ENCODE data around the gene AK3.
"Not testable (repeated sequence)": the region's sequence is repeated elsewhere in the genome, so short reads cannot be mapped to it uniquely, and the experiment has no call there.

The AK3 gene

DNA sequence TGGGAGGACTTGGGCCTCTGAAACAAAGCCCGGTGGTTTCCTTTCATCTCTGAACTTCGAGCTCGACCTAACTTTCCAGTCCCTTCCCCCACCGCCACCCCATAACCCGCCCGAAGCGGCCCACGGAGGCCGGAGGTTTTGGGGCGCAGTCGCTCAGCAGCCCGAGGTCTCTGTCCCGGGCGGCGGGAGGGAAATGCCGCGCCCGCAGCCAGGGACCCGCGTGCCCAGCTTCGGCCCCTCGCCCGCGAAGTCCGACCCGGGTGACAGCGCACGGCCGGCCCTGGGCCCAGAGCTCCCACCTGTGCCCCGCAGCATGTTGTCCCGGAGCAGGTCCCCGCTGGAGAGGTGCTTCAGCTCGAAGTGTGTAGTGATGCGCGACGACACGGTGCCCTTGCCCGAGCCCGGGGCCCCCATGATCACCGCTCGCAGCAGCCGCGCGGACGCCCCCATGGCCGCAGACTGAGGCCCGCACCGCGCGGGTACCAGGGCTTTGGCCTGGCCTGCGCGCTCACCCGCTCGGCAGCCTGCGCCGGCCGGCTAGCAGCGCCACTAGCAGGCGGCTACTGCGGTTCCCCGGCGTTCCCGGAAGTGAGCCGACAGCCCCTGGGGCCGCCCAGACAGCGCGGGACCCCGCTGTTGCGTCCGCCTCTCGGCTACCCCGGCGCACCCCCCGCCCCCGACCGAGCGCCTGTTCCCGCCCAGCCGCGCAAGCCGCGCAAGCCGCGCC is at the start of gene AK3:
Gene AK3, minus strand, starts transcription at position 565 of the 727 bp plus-strand sequence. Its CDS starts 115 bp downstream, at position 450.
- peak; percentile 72 for DNase-seq

DNA sequence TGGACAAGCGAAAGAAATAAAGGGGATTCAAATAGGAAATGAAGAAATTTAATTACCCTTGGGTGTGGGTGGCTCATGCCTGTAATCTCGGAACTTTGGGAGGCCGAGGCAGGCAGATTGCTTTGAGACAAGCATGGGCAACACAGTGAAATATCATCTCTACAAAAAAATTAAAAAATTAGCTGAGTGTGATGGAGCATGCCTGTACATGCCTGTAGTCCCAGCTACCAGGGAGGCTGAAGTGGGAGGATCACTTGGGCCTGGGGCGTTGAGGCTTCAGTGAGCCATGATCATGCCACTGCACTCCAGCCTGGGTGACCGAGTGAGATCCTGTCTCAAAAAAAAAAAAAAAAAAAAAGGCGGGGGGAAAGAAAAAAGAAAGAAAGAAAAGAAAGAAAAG is 47.7 kb upstream of the AK3 start:
- no peak for DNase-seq

DNA sequence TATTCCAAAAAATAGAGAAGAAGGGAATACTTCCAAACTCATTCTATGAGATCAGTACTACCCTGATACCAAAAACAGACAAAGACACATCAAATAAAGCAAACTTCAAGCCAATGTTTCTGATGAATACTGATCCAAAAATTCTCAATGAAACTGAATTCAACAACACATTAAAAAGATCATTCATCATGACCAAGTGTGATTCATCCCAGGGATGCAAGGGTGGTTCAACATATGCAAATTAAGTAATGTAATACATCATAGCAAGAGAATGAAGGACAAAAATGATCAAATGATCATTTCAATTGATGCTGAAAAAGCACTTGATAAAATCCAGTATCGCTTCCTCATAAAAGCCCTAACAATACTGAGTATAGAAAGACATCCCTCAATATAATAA is 46.9 kb upstream of the AK3 start:
- DNase-seq, result no peak

DNA sequence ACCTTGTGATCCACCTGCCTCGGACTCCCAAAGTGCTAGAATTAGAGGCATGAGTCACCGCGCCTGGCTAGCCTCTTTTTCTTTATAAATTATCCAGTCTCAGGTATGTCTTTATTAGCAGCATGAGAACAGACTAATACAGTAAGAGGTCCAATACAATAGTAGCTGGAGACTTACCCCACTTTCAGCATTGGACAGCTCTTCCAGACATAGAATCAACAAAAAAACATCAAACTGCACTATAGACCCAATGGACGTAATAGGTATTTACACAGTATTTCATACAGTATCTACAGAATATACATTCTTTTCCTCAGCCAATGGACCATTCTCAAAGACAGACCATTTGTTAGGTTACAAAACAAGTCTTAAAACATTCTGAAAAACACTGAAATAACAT is 45.6 kb upstream of the AK3 start:
- DNase-seq, result no peak

DNA sequence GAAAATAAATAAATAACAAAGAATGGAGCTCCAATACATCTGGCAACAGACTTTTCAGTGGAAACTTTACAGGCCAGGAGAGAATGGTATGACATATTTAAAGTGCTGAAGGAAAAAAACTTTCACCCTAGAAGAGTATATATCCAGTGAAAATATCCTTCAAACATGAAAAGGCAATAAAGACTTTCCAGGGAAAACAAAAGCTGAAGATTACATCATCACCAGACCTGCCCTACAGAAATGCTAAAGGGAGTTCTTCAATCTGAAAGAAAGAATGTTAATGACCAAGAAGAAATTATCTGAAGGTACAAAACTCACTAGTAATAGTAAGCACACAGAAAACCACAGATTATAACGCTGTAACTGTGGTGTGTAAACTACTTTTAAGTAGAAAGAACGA is 43.4 kb upstream of the AK3 start:
- no peak for DNase-seq

DNA sequence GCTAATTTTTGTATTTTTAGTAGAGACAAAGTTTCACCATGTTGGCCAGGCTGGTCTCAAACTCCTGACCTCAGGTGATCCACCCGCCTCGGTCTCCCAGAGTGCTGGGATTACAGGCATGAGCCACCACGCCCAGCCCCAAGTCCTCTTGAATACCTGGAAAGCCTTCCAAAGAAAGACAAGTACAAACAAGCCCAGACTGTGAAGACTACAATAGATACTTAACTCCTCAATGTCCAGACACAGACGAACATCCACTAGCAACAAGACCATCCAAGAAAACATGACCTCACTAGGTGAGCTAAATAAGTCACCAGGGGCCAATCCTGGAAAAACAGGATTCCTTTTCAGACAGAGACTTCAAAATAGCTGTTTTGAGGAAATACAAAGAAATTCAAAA is 42.2 kb upstream of the AK3 start:
- DNase-seq, result not testable (repeated sequence)

DNA sequence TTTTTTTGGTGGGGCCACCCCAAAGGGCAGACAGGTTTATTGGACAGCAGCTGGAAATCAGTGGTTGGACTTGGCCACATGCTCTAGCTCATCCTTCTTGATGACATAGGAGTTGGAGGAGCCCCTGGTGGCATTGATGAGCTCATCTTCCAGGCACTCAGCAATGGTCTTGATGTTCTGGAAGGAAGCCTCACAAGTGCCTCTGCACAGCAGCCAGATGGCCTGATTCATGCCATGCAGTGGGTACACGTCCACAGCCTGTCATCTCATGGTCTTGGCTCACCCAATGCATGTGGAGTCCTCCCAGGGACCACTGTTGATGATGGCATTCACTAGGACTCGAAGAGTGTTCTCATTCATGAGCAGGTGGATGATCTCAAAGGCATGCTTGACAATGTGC is 40.4 kb upstream of the AK3 start:
- DNase-seq, result no peak

DNA sequence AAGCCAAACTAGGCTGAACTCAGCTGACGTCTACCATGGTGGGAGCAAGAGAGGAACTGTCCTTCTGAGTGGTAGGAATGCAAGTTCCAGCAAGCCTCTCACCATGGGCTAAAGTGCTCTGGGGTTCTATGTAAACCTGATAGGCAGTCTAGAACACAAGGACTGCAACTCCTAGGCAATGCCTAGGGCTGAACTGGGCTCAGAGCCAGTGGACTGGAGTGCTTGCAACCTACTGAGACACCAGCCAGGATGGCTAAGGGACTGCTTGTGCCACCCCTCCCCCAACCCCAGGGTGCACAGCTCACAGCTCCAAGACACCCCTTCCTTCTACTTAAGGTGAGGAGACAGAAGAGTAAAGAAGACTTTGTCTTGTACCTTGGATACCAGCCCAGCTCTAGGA is 39.6 kb upstream of the AK3 start:
- no peak for DNase-seq

DNA sequence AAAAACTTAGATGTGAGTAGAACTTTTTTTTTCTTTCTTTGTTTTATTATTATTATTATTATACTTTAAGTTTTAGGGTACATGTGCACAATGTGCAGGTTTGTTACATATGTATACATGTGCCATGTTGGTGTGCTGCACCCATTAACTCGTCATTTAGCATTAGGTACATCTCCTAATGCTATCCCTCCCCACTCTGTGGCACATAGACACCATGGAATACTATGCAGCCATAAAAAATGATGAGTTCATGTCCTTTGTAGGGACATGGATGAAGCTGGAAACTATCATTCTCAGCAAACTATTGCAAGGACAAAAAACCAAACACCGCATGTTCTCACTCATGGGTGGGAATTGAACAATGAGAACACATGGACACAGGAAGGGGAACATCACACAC is 34.0 kb upstream of the AK3 start:
- DNase-seq, result not testable (repeated sequence)

DNA sequence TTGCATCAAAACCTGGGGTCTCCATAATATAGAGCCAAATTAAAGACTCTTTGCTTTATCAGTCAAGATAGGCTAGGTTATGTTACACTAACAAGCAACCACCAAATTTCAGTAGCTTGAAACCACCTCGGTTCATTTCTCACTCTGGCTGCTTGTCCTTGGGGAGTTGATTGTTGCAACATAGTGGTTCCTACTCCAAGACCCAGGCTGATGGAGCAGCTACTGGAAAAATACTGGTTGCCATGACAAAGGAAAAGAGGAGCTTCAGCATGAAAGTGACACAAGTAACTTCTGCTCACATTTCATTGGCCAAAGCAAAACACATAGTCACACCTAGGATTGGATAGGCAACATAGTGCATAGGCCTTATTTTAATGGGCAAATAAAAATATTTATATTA is 33.2 kb upstream of the AK3 start:
- DNase-seq, result no peak

DNA sequence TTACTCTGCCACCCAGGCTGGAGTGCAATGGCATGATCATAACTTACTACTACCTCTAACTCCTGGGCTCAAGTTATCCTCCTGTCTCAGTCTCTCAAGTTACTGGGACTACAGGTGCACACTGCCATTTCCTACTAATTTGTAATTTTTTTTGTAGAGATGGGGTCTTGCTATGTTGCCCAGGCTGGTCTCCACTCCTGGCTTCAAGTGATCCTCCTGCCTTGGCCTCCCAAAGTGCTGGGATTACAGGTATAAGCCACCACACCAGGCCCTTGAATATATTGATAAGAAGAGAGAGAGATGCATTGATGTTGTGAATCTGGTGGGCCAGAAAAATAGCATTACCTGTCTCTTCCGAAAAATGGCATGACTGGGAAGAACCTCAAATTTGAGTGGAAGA is 30.8 kb upstream of the AK3 start:
- DNase-seq, result no peak

DNA sequence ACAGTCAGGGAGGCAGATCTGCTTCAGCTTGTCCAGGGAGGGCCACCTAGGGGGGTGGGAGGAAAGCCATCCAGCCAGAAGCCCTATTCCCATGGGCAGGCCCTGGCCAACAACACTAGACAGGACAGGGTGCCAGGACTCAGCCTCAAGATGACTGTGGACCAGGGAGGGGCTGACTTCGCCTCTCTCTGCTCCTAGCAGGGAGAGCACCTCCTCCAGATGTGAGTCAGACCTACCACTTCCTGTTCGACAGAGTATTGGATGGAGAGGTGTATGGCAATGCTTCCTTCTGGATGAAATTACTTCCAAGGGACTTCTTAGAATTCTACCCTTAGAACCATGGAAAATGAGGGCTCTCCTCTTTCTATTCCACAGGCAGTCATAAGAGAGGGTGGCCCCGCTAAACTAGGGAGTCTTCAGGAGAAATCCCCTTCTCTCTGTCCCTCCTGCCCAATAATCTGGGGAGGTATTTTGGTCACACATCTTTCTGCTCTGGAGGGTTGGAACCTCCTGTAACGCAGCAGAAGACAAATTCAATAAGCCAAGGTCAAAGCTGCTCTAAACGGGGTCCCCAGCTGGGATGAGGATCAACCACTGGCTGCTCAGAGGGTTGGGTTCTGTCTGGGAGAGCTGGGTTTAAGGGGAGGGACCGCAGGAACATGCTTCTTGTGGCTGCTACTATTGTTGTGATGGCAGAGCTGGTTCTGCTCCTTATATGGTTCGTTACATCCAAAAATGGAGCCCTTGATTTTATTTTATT is 28.5 kb upstream of the AK3 start:
- DNase-seq, result no peak

DNA sequence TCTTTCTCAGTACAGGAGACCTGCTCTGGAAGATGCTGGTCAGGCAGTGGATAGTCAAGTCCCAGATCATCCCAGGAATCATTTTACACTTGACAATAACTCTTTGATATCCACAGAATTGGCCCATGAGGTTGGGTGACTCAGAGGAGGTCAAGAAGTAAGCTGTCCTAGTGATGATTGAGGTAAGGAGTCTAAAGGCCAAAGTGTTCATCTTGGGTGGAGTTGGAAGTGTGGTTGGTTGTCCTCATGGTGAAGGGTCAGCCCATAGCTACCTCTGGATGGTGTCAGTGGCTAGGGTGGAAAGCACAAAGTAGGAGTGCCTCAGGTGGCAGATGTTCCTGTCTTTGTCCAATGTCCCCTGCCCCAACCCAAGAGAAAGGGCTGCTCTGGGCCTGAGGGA is 27.7 kb upstream of the AK3 start:
- no peak for DNase-seq

DNA sequence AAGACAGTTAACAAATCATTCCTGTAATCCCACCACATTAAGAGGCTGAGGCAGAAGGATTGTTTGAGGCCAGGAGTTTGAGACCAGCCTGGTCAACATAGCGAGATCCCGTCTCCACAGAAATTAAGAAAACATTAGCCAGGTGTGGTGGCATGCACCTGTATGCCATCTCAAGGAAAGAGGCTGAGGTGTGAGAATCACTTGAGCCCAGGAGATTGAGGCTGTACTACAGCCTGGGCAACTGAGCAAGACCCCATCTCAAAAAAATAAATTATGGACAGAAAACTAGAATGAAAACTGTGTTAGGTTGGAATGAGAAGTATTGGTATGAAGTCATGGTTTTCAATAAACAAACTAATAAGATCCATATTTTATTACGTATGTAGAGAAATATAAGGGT is 23.0 kb upstream of the AK3 start:
- no peak for DNase-seq

DNA sequence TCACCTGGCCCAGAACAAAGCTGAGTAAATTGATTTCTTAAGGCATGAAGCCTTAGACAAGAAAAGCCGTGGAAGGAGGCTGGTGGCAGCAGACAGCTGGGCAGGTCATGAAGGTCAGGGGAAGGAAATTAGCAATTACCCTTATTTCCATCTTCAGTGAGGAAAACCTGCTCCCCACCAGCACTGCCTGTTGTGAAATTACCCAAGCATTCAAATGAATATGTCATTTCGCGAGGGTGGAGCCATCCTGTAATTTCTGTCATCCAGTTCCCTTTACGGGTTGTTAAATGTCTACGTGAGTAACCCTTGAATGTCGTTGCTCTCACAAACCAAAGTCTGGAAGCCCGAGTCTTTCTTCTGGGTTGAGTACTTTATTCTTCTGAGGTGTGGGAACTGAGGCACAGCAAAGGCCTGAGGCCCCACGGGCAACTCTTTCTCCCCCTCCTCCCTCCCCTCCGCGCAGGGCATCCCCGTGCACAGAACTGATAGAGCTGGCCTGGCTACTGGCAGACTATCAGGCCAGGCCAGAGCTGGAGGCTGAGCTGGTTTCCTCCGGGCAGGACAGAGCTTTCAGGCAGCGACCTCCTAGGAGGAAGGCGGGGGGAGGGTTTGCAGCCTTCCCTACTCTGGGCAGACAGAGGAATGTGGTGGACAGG is 22.0 kb upstream of the AK3 start:
- no peak for DNase-seq

DNA sequence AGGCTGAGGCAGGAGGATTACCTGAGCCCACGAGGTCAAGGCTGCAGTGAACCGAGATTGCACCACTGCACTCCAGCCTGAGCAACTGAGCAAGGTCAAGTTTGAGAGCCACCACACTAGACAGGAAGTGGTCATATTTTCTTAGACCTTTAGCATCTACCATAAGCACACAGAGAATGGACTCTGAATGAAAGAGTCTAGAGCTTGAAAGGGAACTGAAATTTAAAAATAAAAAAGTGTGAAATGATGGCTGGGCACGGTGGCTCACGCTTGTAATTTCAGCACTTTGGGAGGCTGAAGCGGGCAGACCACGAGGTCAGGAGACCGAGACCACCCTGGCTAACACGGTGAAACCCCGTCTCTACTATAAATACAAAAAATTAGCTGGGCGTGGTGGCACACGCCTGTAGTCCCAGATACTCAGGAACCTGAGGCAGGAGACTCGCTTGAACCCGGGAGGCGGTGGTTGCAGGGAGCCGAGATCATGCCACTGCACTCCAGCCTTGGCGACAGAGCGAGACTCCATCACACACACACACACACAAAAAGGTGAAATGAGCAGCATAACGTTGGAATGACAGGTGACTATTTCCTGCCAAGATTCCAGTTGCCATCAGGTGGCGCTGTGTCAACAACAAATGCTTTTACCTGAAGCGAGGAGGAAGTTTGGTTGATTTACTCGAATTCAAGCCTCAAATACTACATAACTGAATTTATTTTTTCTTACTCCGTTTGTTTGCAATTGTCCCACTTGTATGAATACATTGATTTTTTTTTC is 21.3 kb upstream of the AK3 start:
- DNase-seq, result peak; percentile 67

DNA sequence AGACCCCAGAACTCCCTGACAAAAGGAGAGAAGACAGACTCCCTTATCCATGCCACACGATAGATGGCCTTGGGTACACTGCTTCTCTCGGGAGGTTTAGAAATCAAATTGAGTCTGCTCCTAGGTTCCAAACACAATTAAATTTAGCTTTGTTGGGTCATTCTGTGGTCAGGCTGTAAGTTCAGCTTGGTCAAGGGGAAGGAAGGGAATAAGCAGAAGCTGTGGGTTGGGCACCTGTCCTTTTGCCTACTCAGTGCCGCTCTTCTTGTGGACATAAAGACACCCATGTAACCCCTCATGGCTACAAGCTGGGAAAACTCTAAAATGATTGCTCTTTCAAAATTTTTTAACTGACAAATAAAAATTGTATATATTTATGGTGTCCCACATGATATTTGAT is 19.1 kb upstream of the AK3 start:
- no peak for DNase-seq

DNA sequence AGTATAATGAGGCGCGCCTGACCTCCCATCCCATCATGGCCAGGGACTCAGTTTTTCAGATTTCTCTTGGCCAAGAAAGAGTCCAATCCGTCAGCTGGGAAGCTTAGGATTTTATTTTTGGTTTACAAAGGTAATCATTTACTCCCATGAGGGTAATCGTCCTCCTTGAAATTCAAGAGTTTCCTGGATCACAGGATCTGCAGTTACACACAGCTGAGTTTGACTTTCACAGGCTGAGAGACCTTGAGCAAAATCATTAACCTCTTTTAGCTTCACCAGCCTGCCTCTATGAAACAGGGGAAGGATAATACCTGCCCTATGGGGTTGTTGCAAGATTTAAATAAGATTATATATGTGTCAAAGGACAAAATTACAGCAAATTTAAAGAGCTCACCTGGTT is 15.4 kb upstream of the AK3 start:
- DNase-seq, result no peak

DNA sequence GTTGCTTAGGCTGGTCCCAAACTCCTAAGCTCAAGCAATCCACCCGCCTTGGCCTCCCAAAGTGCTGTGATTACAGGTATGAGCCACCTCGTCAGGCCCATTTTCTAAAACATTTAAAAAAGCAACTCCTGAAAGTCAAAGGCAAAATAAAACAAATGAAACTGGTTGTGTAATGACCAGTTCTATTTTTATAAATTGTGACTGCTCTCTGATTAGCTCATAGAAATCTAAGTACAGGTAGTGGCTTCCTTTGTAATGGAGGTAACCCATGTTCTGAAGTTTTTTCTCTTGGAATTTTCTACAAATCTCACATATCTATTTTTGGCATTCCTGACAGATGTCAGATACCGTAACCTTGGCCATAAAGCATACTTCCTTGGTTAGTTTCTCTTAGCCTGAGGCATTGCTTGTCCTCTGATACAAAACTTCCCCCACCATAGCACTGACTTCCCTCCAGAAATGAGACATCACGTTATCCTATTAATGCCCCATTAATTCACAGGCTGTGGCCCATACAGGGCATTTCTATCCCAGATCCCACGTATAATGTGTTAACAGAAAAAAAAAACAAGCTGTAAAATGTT is 14.1 kb upstream of the AK3 start:
- DNase-seq, result no peak

DNA sequence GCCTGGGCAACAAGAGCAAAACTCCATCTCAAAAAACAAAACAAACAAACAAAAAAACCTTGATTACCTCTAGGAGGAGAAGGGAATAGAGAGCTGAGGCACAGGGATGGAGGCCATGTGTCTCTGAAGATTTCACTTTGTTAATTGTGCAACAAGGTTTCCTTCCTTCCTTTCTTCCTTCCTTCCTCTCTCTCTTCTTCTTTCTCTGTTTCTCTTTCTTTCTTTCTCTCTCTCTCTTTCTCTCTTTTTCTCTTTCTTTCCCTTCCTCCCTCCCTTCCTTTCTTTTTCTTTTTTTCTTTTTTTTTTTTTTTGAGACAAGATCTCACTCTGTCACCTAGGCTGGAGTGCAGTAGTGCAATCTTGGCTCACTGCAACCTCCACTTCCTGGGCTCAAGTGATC is 13.5 kb upstream of the AK3 start:
- DNase-seq, result not testable (repeated sequence)

DNA sequence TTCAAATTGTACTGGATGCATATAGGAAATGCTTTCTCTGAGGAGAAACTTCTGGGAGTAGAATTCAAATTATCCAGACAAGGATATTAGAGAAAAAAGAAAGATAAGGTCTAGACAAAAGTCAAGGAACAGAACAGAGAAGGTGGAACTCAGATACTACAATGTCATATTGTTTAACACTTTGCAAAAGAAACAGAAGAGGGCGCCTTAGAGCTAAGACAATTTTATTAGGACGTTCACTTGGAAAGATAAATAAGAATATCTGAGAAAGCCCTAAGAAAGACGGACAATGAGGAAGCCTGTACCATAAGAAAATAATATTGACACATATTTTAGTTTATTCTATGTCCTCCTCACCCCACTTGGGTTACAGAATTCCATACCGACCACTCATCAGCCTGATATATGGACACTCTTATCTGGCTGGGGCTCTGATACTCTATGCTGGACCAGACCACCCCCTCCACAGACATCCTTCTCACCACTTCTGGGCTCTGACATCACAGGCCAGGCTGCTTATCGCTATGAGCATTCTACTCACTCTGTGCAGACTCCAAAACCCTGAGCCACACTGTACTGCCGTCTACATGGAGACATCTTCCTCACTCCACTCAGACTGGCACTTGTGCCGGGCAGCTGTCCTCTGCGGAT is 9.1 kb upstream of the AK3 start:
- no peak for DNase-seq

DNA sequence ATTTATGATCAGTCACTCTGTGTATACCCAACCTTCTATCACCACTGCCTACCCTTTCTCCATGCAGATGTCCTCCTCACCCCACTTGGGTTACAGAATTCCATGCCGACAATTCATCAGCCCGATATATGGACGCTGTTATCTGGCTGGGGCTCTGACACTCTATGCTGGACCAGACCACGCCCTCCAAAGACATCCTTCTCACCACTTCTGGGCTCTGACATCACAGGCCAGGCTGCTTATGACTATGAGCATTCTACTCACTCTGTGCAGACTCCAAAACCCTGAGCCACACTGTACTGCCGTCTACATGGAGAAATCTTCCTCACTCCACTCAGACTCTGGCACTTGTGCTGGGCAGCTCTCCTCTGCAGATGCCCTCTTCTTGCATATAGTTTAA is 7.6 kb upstream of the AK3 start:
- DNase-seq, result no peak
